IPS-15b (cell line): ENCODE measurements around the gene HK1.

Experiments
- H3K27me3 ChIP-seq: one replicate; pipeline ENCODE4 v1.6.1; 2013; ENCODE audit warnings: low read length; ENCODE audit not compliant: control insufficient read depth, insufficient read depth
- H3K36me3 ChIP-seq: one replicate; pipeline ENCODE4 v1.6.1; 2013; ENCODE audit warnings: low read length; ENCODE audit not compliant: control insufficient read depth, insufficient read depth
- H3K4me1 ChIP-seq: one replicate; pipeline ENCODE4 v1.6.1; 2013; ENCODE audit warnings: mild to moderate bottlenecking, low read length; ENCODE audit not compliant: control insufficient read depth, insufficient read depth
- H3K4me3 ChIP-seq: one replicate; pipeline ENCODE4 v1.5.1; 2013; ENCODE audit warnings: low read depth, low read length
- H3K9ac ChIP-seq: one replicate; pipeline ENCODE4 v1.6.1; 2013; ENCODE audit warnings: low read depth, mild to moderate bottlenecking, low read length
- H3K9me3 ChIP-seq: one replicate; pipeline ENCODE4 v1.6.1; 2013; ENCODE audit warnings: mild to moderate bottlenecking, low read length; ENCODE audit not compliant: control insufficient read depth, insufficient read depth

The HK1 gene

DNA sequence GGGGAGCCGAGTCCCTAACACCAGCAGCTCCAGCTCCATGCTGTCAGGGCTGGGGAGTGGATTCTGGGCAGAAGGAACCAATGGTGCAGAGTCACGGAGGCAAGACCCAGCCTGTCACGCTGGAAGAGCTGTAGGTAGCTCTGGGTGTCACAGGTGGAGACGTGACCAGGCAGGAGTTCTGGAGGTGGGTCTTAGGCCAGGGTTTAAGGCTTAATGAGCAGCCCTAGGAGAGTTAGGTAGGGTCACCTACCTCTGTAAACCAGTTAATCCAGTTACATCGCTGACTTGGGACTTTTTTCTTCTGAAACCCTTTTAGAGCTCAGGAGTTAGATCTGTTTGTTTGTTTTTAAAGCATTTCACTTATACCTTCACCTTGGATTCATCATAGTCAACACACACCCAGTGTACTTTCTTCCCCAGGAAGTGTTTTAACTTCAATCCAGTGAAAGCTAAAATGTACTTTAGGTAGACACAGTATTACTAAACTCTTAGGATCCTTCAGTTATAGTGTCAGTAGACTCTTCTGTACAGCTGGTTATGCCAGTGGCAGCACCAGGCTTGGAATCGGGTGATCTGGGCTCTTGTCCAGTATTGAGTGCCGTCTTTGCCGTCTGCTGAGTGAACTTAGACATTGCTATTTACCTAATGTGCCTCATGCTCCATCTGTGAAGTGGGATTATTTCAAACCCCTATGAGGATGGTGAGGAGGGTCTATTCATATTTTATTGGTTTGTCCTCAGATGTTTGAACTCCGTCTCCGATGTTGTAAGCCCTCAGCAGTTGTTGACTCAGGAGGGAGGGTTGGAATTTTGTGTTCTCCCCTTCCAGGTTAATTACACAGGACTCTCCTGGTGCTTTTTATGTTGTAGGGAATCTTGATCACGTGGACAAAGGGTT lies 107.4 kb downstream of the HK1 start:
- Histone ChIP-seq H3K4me3 (no peak overlapping the region), H3K27me3 (no peaks in the 10 kb centered on the region), H3K9ac (no peak overlapping the region), H3K4me1 (peaks cover 12% of the 10 kb centered on the region), H3K9me3 (no peaks in the 10 kb centered on the region), H3K36me3 (peaks cover 61% of the 10 kb centered on the region)

GRCh38 chr10:69387500-69387899 lies 109.2 kb downstream of the HK1 start:
- H3K4me3 ChIP-seq: no peak overlapping the region
- no peaks in the 10 kb centered on the region for H3K27me3 ChIP-seq
- H3K9me3 ChIP-seq: no peaks in the 10 kb centered on the region
- peaks cover 12% of the 10 kb centered on the region for H3K4me1 ChIP-seq
- no peak overlapping the region for H3K9ac ChIP-seq
- H3K36me3 ChIP-seq: peaks cover 53% of the 10 kb centered on the region

DNA sequence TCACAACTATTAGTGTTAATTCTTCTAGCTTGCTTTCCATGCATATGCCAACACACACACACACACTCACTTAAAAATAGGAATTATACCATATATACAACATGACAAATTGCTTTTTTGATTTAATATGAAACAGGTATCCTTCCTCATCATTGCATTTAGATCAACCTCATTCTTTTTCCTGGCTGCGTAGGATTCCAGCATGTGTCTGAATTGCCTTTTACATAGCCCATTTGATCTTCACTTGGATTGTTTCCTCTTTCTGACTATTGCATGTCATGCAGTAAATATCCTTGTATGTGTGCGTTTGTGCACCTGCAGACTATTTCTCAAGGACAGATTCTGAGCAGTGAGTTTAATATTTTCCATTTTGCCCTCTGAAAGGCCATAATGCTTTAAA lies 110.2 kb downstream of the HK1 start:
- H3K4me3 ChIP-seq: no peak overlapping the region
- H3K36me3 ChIP-seq: peaks cover 44% of the 10 kb centered on the region
- H3K27me3 ChIP-seq: no peaks in the 10 kb centered on the region
- no peak overlapping the region for H3K9ac ChIP-seq
- no peaks in the 10 kb centered on the region for H3K9me3 ChIP-seq
- peaks cover 12% of the 10 kb centered on the region for H3K4me1 ChIP-seq

DNA sequence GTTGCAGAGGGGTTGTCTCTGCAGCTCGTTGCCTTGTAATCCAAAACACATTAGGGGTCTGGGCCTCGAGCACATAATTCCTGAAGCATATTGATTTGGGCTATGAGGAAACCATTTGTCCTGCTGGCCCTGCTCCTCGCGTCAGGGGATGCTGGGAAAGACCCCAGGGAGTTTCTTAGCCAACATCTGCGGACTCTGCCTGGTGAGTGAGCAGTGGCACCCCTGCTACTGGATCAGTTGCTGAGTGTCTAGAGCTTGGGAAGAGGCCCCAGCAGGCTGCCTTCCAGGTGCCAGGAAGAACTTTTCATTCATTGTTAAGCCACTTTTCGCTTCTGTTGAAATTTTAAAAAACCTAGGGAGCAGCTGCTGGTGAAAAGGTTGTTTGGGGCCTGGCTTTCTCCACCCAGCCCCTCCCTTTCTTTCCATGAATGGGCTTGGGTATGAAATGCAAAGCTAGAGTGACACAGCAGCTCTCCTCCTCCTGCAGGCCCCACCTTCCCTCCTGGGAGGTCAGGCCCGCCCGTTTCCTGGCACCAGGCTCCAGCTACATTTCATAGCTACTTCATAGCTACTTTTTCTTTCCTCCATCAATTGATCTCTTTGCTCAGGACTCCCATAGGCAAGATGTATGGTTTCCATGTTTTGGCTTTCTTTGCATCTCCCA lies 111.7 kb downstream of the HK1 start:
- no peaks in the 10 kb centered on the region for H3K27me3 ChIP-seq
- no peaks in the 10 kb centered on the region for H3K9me3 ChIP-seq
- H3K36me3 ChIP-seq: peaks cover 31% of the 10 kb centered on the region
- no peak overlapping the region for H3K9ac ChIP-seq
- no peak overlapping the region for H3K4me3 ChIP-seq
- H3K4me1 ChIP-seq: peaks cover 12% of the 10 kb centered on the region

DNA sequence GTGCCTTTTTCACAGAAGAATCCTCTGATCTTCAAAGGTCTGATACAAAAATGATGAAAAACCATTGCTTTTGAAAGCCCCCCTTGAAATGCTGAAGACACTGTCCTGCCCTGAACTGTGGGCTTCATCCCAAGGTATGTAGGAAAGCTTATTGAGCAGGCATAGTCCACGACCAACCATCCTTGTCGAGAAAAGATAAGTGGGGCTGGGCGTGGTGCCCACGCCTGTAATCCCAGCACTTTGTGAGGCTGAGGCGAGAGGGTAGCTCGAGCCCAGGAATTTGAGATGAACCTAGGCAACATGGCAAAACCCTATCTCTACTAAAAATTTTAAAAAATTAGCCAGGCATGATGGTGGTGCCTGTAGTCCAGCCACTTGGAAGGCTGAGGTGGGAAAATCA lies 112.9 kb downstream of the HK1 start:
- Histone ChIP-seq H3K9ac (no peak overlapping the region), H3K9me3 (no peaks in the 10 kb centered on the region), H3K27me3 (no peaks in the 10 kb centered on the region), H3K4me3 (no peak overlapping the region), H3K4me1 (peaks cover 12% of the 10 kb centered on the region), H3K36me3 (peaks cover 20% of the 10 kb centered on the region)

- Histone ChIP-seq H3K4me1 (peaks cover 12% of the 10 kb centered on the region), H3K9me3 (no peaks in the 10 kb centered on the region), H3K27me3 (no peaks in the 10 kb centered on the region), H3K36me3 (peaks cover 17% of the 10 kb centered on the region), H3K4me3 (no peak overlapping the region), H3K9ac (no peak overlapping the region)
Measured at GRCh38 chr10:69392481-69393000, 114.2 kb downstream of the HK1 start.

GRCh38 chr10:69394020-69394419 lies 115.7 kb downstream of the HK1 start:
- peaks cover 12% of the 10 kb centered on the region for H3K4me1 ChIP-seq
- H3K27me3 ChIP-seq: no peaks in the 10 kb centered on the region
- H3K36me3 ChIP-seq: peaks cover 18% of the 10 kb centered on the region
- no peak overlapping the region for H3K4me3 ChIP-seq
- H3K9ac ChIP-seq: no peak overlapping the region
- H3K9me3 ChIP-seq: no peaks in the 10 kb centered on the region

DNA sequence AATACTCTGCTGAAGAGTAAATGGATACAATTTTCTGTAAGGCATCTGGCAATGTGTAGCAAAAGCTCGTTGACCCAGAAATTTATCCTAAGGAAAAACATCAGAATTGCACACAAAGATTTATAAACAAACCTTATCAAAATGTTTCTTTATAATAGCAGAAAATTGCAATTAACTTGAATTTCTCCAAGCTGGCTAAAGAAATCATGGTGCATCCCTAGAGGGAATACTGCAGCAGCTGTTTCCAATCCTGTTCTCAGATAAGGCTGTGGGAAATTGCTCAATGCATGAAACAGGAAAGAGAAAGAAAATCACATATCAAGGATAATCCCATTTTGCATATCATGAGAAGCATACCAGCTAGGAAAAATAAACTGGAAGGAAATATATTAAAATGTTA lies 119.7 kb downstream of the HK1 start:
- Histone ChIP-seq H3K36me3 (peaks cover 29% of the 10 kb centered on the region), H3K4me3 (no peak overlapping the region), H3K9me3 (no peaks in the 10 kb centered on the region), H3K9ac (no peak overlapping the region), H3K27me3 (no peaks in the 10 kb centered on the region), H3K4me1 (no peaks in the 10 kb centered on the region)

DNA sequence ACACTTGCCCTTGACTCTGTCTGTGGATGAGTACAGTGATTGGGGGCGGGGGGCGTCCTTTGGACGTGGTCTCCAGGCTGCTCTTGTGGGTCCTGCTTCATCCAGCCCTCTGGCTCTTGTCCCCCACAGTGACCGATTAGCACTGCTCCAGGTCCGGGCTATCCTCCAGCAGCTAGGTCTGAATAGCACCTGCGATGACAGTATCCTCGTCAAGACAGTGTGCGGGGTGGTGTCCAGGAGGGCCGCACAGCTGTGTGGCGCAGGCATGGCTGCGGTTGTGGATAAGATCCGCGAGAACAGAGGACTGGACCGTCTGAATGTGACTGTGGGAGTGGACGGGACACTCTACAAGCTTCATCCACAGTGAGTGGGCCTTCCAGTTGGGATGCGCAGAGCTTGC lies 120.2 kb downstream of the HK1 start:
- no peak overlapping the region for H3K4me3 ChIP-seq
- peaks cover 29% of the 10 kb centered on the region for H3K36me3 ChIP-seq
- H3K4me1 ChIP-seq: no peaks in the 10 kb centered on the region
- no peaks in the 10 kb centered on the region for H3K9me3 ChIP-seq
- H3K27me3 ChIP-seq: no peaks in the 10 kb centered on the region
- no peak overlapping the region for H3K9ac ChIP-seq

DNA sequence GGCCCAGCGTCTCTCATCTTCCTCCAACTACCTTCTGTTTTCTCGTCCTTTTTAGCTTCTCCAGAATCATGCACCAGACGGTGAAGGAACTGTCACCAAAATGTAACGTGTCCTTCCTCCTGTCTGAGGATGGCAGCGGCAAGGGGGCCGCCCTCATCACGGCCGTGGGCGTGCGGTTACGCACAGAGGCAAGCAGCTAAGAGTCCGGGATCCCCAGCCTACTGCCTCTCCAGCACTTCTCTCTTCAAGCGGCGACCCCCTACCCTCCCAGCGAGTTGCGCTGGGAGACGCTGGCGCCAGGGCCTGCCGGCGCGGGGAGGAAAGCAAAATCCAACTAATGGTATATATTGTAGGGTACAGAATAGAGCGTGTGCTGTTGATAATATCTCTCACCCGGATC lies 122.6 kb downstream of the HK1 start:
- Histone ChIP-seq H3K36me3 (peaks cover 29% of the 10 kb centered on the region), H3K9ac (no peak overlapping the region), H3K4me1 (peaks cover 7% of the 10 kb centered on the region), H3K27me3 (no peaks in the 10 kb centered on the region), H3K9me3 (no peaks in the 10 kb centered on the region), H3K4me3 (no peak overlapping the region)

DNA sequence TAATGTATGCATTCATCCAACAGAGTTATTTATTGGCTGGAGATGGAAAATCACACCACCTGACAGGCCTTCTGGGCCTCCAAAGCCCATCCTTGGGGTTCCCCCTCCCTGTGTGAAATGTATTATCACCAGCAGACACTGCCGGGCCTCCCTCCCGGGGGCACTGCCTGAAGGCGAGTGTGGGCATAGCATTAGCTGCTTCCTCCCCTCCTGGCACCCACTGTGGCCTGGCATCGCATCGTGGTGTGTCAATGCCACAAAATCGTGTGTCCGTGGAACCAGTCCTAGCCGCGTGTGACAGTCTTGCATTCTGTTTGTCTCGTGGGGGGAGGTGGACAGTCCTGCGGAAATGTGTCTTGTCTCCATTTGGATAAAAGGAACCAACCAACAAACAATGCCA lies 123.1 kb downstream of the HK1 start:
- Histone ChIP-seq H3K4me3 (no peak overlapping the region), H3K9ac (no peak overlapping the region), H3K4me1 (peaks cover 9% of the 10 kb centered on the region), H3K9me3 (no peaks in the 10 kb centered on the region), H3K27me3 (no peaks in the 10 kb centered on the region), H3K36me3 (peaks cover 29% of the 10 kb centered on the region)

- Histone ChIP-seq H3K27me3 (no peaks in the 10 kb centered on the region), H3K4me1 (peaks cover 9% of the 10 kb centered on the region), H3K9ac (no peak overlapping the region), H3K36me3 (peaks cover 26% of the 10 kb centered on the region), H3K4me3 (no peak overlapping the region), H3K9me3 (no peaks in the 10 kb centered on the region)
Measured at GRCh38 chr10:69402386-69402785, 124.1 kb downstream of the HK1 start.
